Endothelial cell (in vitro differentiated cells): ENCODE results near the gene SCG5. TPM values are rescaled to one million over a fixed set of nuclear protein-coding genes. Genes with fewer than 3 reads are reported as not detected.

ENCODE experiments used
- DNase-seq: peaks from one replicate; pipeline ENCODE4 v3.0.0; 2021; ENCODE audit warnings: low spot score
- H3K27ac Mint-ChIP-seq: one replicate; pipeline ENCODE4 v1.8.0; 2021; ENCODE audit warnings: mixed read lengths, inconsistent platforms; ENCODE audit not compliant: unreplicated experiment
- H3K27me3 Mint-ChIP-seq: one replicate; pipeline ENCODE4 v1.8.0; 2021; ENCODE audit warnings: mild to moderate bottlenecking, moderate library complexity, mixed read lengths, inconsistent platforms; ENCODE audit not compliant: unreplicated experiment
- H3K36me3 Mint-ChIP-seq: one replicate; pipeline ENCODE4 v1.8.0; 2021; ENCODE audit warnings: mild to moderate bottlenecking, low read depth, mixed read lengths, inconsistent platforms; ENCODE audit not compliant: unreplicated experiment
- H3K4me1 Mint-ChIP-seq: one replicate; pipeline ENCODE4 v1.8.0; 2021; ENCODE audit warnings: mild to moderate bottlenecking, mixed read lengths, inconsistent platforms; ENCODE audit not compliant: unreplicated experiment
- H3K4me3 Mint-ChIP-seq: one replicate; pipeline ENCODE4 v1.8.0; 2021; ENCODE audit warnings: mild to moderate bottlenecking, mixed read lengths, inconsistent platforms; ENCODE audit not compliant: unreplicated experiment
- H3K9me3 Mint-ChIP-seq: one replicate; pipeline ENCODE4 v1.8.0; 2021; ENCODE audit warnings: mixed read lengths, inconsistent platforms; ENCODE audit not compliant: unreplicated experiment
- CTCF ChIP-seq: fragments of 200-600 bp; sonication (generic); IDR thresholded peaks from one replicate; pipeline ENCODE4 v1.5.0; 2021; ENCODE audit warnings: antibody characterized with exemption; ENCODE audit not compliant: unreplicated experiment
- total RNA-seq: library from RNA; stranded (reverse); fragmentation: NEBNext Ultra II Directional; extraction: Animal tissue kit (Norgen Biotek cat#: 25700); gene quantifications from one replicate; pipeline ENCODE4 v1.2.1, GENCODE V29; 2021; ENCODE audit not compliant: unreplicated experiment

Gene SCG5
- total RNA-seq, 1 donor from 2014 or later = 15.6 TPM

GRCh38 chr15:32679298-32679690 is 37.8 kb downstream of the SCG5 start:
- Mint-ChIP-seq H3K4me3 (no peak overlapping the region), H3K36me3 (no peaks in the 10 kb centered on the region), H3K9me3 (no peaks in the 10 kb centered on the region), H3K27me3 (no peaks in the 10 kb centered on the region), H3K27ac (no peak overlapping the region), H3K4me1 (no peaks in the 10 kb centered on the region)
- no peak for TF ChIP-seq CTCF
- no peak for DNase-seq

- Mint-ChIP-seq H3K9me3 (no peaks in the 10 kb centered on the region), H3K36me3 (no peaks in the 10 kb centered on the region), H3K27ac (no peak overlapping the region), H3K4me1 (peaks cover 5% of the 10 kb centered on the region), H3K4me3 (no peak overlapping the region), H3K27me3 (no peaks in the 10 kb centered on the region)
- DNase-seq = no peak
- no peak for TF ChIP-seq CTCF
Observed at GRCh38 chr15:32682569-32682968, 41.1 kb downstream of the SCG5 start.

GRCh38 chr15:32682977-32683630 is 41.6 kb downstream of the SCG5 start:
- no peak overlapping the region for H3K27ac Mint-ChIP-seq
- H3K36me3 Mint-ChIP-seq = no peaks in the 10 kb centered on the region
- no peaks in the 10 kb centered on the region for H3K9me3 Mint-ChIP-seq
- no peak overlapping the region for H3K4me3 Mint-ChIP-seq
- TF ChIP-seq CTCF = no peak
- no peak for DNase-seq
- no peaks in the 10 kb centered on the region for H3K27me3 Mint-ChIP-seq
- peaks cover 5% of the 10 kb centered on the region for H3K4me1 Mint-ChIP-seq

GRCh38 chr15:32683906-32684584 is 42.5 kb downstream of the SCG5 start:
- Mint-ChIP-seq H3K36me3 (no peaks in the 10 kb centered on the region), H3K27ac (no peak overlapping the region), H3K4me1 (peaks cover 5% of the 10 kb centered on the region), H3K9me3 (no peaks in the 10 kb centered on the region), H3K27me3 (no peaks in the 10 kb centered on the region), H3K4me3 (no peak overlapping the region)
- DNase-seq = no peak
- no peak for TF ChIP-seq CTCF

GRCh38 chr15:32685576-32685975 is 44.1 kb downstream of the SCG5 start:
- no peak for DNase-seq

More at GRCh38 chr15:32685576-32685975, 44.1 kb downstream of the SCG5 start:
- Mint-ChIP-seq H3K27me3 (no peaks in the 10 kb centered on the region), H3K4me3 (no peak overlapping the region), H3K9me3 (no peaks in the 10 kb centered on the region), H3K36me3 (no peaks in the 10 kb centered on the region), H3K4me1 (peaks cover 5% of the 10 kb centered on the region), H3K27ac (no peak overlapping the region)
- TF ChIP-seq CTCF = no peak
